D341Med (cell line): ENCODE measurements around the gene ANKDD1B.

Experiments used
- DNase-seq: peaks from one replicate; pipeline ENCODE4 v3.0.0; 2012; ENCODE audit warnings: low spot score

Gene ANKDD1B

GRCh38 chr5:75616971-75617621 is 5.8 kb downstream of the ANKDD1B start:
- DNase-seq, result peak; percentile 28

- no peak for DNase-seq
Measured at GRCh38 chr5:75617736-75618352, 6.6 kb downstream of the ANKDD1B start.

- DNase-seq, result no peak
Measured at GRCh38 chr5:75620184-75620959, 9.1 kb downstream of the ANKDD1B start.

GRCh38 chr5:75622564-75622963 is 11.3 kb downstream of the ANKDD1B start:
- no peak for DNase-seq

GRCh38 chr5:75623846-75624245 is 12.6 kb downstream of the ANKDD1B start:
- no peak for DNase-seq

GRCh38 chr5:75626959-75627358 is 15.7 kb downstream of the ANKDD1B start:
- DNase-seq, result no peak

GRCh38 chr5:75627801-75628200 is 16.5 kb downstream of the ANKDD1B start:
- no peak for DNase-seq

- DNase-seq, result no peak
Measured at GRCh38 chr5:75630875-75631274, 19.6 kb downstream of the ANKDD1B start.

- DNase-seq, result no peak
Measured at GRCh38 chr5:75632321-75632720, 21.1 kb downstream of the ANKDD1B start.

GRCh38 chr5:75637949-75638348 is 26.7 kb downstream of the ANKDD1B start:
- DNase-seq, result no peak

GRCh38 chr5:75639535-75640311 is 28.5 kb downstream of the ANKDD1B start:
- DNase-seq, result no peak

GRCh38 chr5:75640395-75640794 is 29.1 kb downstream of the ANKDD1B start:
- no peak for DNase-seq

GRCh38 chr5:75640826-75641225 is 29.6 kb downstream of the ANKDD1B start:
- no peak for DNase-seq

- DNase-seq, result no peak
Measured at GRCh38 chr5:75648712-75649111, 37.5 kb downstream of the ANKDD1B start.

GRCh38 chr5:75651575-75652238 is 40.5 kb downstream of the ANKDD1B start:
- DNase-seq, result no peak

GRCh38 chr5:75653521-75653920 is 42.3 kb downstream of the ANKDD1B start:
- DNase-seq, result no peak

GRCh38 chr5:75654693-75655295 is 43.5 kb downstream of the ANKDD1B start:
- no peak for DNase-seq

GRCh38 chr5:75656311-75657003 is 45.2 kb downstream of the ANKDD1B start:
- no peak for DNase-seq

GRCh38 chr5:75659791-75660450 is 48.7 kb downstream of the ANKDD1B start:
- no peak for DNase-seq
